ENCODE measurements around the gene CFAP299.
"Not testable (repeated sequence)": the region's sequence is repeated elsewhere in the genome, so short reads cannot be mapped to it uniquely, and the experiment has no call there.

Gene CFAP299

GRCh38 chr4:80678413-80678812 lies 342.9 kb downstream of the CFAP299 start:
- FAIRE-seq, result no peak

GRCh38 chr4:80680934-80681333 lies 345.4 kb downstream of the CFAP299 start:
- DNase-seq (ENCODE audit: extremely low spot score, insufficient read length, low read depth) (no peak), FAIRE-seq (no peak)

More at GRCh38 chr4:80678413-80678812, 342.9 kb downstream of the CFAP299 start:
- no peak for DNase-seq (ENCODE audit: extremely low spot score, insufficient read length, low read depth)

- FAIRE-seq (no peak), DNase-seq (ENCODE audit: extremely low spot score, insufficient read length, low read depth) (no peak)
Measured at GRCh38 chr4:80685214-80685613, 349.7 kb downstream of the CFAP299 start.

GRCh38 chr4:80687736-80688135 lies 352.2 kb downstream of the CFAP299 start:
- FAIRE-seq; DNase-seq (ENCODE audit: extremely low spot score, insufficient read length, low read depth): not testable (repeated sequence)

GRCh38 chr4:80694171-80694570 lies 358.6 kb downstream of the CFAP299 start:
- FAIRE-seq (no peak), DNase-seq (ENCODE audit: extremely low spot score, insufficient read length, low read depth) (no peak)

GRCh38 chr4:80705311-80705710 lies 369.8 kb downstream of the CFAP299 start:
- FAIRE-seq, result no peak

GRCh38 chr4:80709082-80709869 lies 373.7 kb downstream of the CFAP299 start:
- no peak for FAIRE-seq
- DNase-seq (ENCODE audit: extremely low spot score, insufficient read length, low read depth), result no peak

More at GRCh38 chr4:80705311-80705710, 369.8 kb downstream of the CFAP299 start:
- no peak for DNase-seq (ENCODE audit: extremely low spot score, insufficient read length, low read depth)

GRCh38 chr4:80710748-80711451 lies 375.4 kb downstream of the CFAP299 start:
- DNase-seq (ENCODE audit: extremely low spot score, insufficient read length, low read depth), result no peak
- no peak for FAIRE-seq

- FAIRE-seq (no peak), DNase-seq (ENCODE audit: extremely low spot score, insufficient read length, low read depth) (no peak)
Measured at GRCh38 chr4:80711956-80712355, 376.4 kb downstream of the CFAP299 start.

- FAIRE-seq (no peak), DNase-seq (ENCODE audit: extremely low spot score, insufficient read length, low read depth) (no peak)
Measured at GRCh38 chr4:80713409-80713808, 377.9 kb downstream of the CFAP299 start.

- DNase-seq (ENCODE audit: extremely low spot score, insufficient read length, low read depth), result no peak
- FAIRE-seq, result no peak
Measured at GRCh38 chr4:80717204-80717603, 381.7 kb downstream of the CFAP299 start.

- no peak for FAIRE-seq
- DNase-seq (ENCODE audit: extremely low spot score, insufficient read length, low read depth), result no peak
Measured at GRCh38 chr4:80726471-80726870, 390.9 kb downstream of the CFAP299 start.

- DNase-seq (ENCODE audit: extremely low spot score, insufficient read length, low read depth) (no peak), FAIRE-seq (no peak)
Measured at GRCh38 chr4:80730158-80730557, 394.6 kb downstream of the CFAP299 start.

GRCh38 chr4:80731436-80731835 lies 395.9 kb downstream of the CFAP299 start:
- DNase-seq (ENCODE audit: extremely low spot score, insufficient read length, low read depth), result no peak
- FAIRE-seq, result no peak

GRCh38 chr4:80732010-80732409 lies 396.5 kb downstream of the CFAP299 start:
- DNase-seq (ENCODE audit: extremely low spot score, insufficient read length, low read depth) (no peak), FAIRE-seq (no peak)

- no peak for FAIRE-seq
Measured at GRCh38 chr4:80740375-80740774, 404.8 kb downstream of the CFAP299 start.

GRCh38 chr4:80749558-80749957 lies 414.0 kb downstream of the CFAP299 start:
- DNase-seq (ENCODE audit: extremely low spot score, insufficient read length, low read depth); FAIRE-seq: not testable (repeated sequence)

More at GRCh38 chr4:80740375-80740774, 404.8 kb downstream of the CFAP299 start:
- DNase-seq (ENCODE audit: extremely low spot score, insufficient read length, low read depth), result no peak

GRCh38 chr4:80751200-80751599 lies 415.7 kb downstream of the CFAP299 start:
- no peak for DNase-seq (ENCODE audit: extremely low spot score, insufficient read length, low read depth)
- FAIRE-seq, result no peak

GRCh38 chr4:80767944-80768343 lies 432.4 kb downstream of the CFAP299 start:
- no peak for DNase-seq (ENCODE audit: extremely low spot score, insufficient read length, low read depth)
- no peak for FAIRE-seq

- FAIRE-seq (no peak), DNase-seq (ENCODE audit: extremely low spot score, insufficient read length, low read depth) (no peak)
Measured at GRCh38 chr4:80776168-80776567, 440.6 kb downstream of the CFAP299 start.

GRCh38 chr4:80781431-80781830 lies 445.9 kb downstream of the CFAP299 start:
- FAIRE-seq (no peak), DNase-seq (ENCODE audit: extremely low spot score, insufficient read length, low read depth) (no peak)
